ENCODE data around the gene KCNK4. TPM values are rescaled to one million over a fixed set of nuclear protein-coding genes. Genes with fewer than 3 reads are reported as not detected.

The KCNK4 gene
- total RNA-seq, 1 donor from 2014 or later = 0.52 TPM

DNA sequence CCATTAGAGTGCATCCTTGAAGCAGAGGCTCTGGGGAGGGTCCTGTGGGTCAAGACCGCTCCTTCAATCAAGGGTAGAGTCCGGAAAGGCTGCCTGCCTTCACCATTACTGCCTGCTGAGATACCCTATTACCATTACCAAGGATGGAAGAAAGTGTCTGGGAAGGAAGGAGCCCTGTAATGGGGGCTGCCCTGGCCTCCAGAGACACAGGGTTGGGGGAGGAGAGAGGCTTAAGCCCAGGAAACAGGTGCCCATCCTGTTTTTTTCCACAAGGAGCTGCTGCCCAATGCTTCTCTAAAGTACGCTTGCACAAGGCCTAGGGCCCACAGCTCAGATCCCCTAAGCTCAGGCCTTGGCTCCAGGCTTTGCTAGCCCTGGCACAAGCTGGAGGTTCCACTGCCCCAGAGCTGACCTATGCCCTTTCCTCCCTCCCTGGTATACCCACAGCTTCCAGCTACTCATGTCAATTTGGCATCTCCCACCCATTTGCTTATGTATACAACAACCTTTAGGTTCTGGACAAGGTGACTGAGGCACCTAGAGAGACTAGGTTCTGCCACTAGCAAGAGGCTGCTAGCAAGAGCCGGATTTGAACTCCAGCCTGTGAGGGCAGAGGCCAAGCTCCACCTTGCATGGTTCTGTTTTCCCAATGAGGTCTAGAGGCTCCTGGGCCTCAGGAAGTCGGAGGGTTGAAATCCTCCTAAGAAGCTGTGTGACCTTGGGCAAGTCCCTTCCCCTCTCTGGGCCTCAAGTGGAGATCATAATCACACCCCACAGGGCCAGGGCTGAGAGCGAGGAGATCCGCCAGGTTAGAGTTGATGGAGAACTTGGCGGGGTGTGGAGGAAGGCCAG is 41.3 kb upstream of the KCNK4 start:
- Histone ChIP-seq H3K4me1 (ENCODE audit: insufficient read depth, low read length) (peaks cover 27% of the 10 kb centered on the region), H3K9ac (ENCODE audit: low read length) (no peak overlapping the region), H3K36me3 (ENCODE audit: insufficient read depth, low read length) (no peaks in the 10 kb centered on the region), H3K27me3 (ENCODE audit: insufficient read depth, low read length) (no peaks in the 10 kb centered on the region), H3K79me2 (ENCODE audit: insufficient read depth, low read length) (peaks cover 45% of the 10 kb centered on the region), H4K20me1 (ENCODE audit: insufficient read depth, low read length) (peaks cover 35% of the 10 kb centered on the region), H3K4me2 (ENCODE audit: low read length) (no peak overlapping the region), H3K27ac (ENCODE audit: low read depth, low read length) (no peak overlapping the region), H3K9me3 (ENCODE audit: insufficient read depth, low read depth, low read length) (no peaks in the 10 kb centered on the region), H3K4me3 (ENCODE audit: insufficient read depth, low read depth, low read length) (no peak overlapping the region), H2AFZ (ENCODE audit: low read depth, low read length) (no peak overlapping the region)
- Mint-ChIP-seq H3K4me3 (ENCODE audit: unreplicated experiment) (peak overlapping the region; percentile 67), H3K36me3 (ENCODE audit: low read depth, unreplicated experiment) (peaks cover 3% of the 10 kb centered on the region), H3K4me1 (ENCODE audit: low read depth, unreplicated experiment) (peaks cover 9% of the 10 kb centered on the region), H3K27me3 (ENCODE audit: low read depth, unreplicated experiment) (no peaks in the 10 kb centered on the region), H3K9me3 (ENCODE audit: unreplicated experiment) (no peaks in the 10 kb centered on the region), H3K27ac (ENCODE audit: unreplicated experiment) (no peak overlapping the region)
- no peak for TF ChIP-seq EZH2 (IDR thresholded peaks at IDR 0.05; ENCODE audit: insufficient read depth, low read length)
- TF ChIP-seq, protein P1, sequence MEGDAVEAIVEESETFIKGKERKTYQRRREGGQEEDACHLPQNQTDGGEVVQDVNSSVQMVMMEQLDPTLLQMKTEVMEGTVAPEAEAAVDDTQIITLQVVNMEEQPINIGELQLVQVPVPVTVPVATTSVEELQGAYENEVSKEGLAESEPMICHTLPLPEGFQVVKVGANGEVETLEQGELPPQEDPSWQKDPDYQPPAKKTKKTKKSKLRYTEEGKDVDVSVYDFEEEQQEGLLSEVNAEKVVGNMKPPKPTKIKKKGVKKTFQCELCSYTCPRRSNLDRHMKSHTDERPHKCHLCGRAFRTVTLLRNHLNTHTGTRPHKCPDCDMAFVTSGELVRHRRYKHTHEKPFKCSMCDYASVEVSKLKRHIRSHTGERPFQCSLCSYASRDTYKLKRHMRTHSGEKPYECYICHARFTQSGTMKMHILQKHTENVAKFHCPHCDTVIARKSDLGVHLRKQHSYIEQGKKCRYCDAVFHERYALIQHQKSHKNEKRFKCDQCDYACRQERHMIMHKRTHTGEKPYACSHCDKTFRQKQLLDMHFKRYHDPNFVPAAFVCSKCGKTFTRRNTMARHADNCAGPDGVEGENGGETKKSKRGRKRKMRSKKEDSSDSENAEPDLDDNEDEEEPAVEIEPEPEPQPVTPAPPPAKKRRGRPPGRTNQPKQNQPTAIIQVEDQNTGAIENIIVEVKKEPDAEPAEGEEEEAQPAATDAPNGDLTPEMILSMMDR (IDR thresholded peaks at IDR 0.05; ENCODE audit: insufficient read depth, low read depth, low read length) = no peak
- FAIRE-seq (no peak), DNase-seq (ENCODE audit: low read depth) (no peak)

- FAIRE-seq = no peak
- TF ChIP-seq EZH2 (IDR thresholded peaks at IDR 0.05; ENCODE audit: insufficient read depth, low read length) = no peak
- TF ChIP-seq, protein P1 (IDR thresholded peaks at IDR 0.05; ENCODE audit: insufficient read depth, low read depth, low read length) = no peak
- DNase-seq (ENCODE audit: low read depth) = no peak
- Histone ChIP-seq H2AFZ (ENCODE audit: low read depth, low read length) (peak overlapping the region; percentile 78), H3K27me3 (ENCODE audit: insufficient read depth, low read length) (no peaks in the 10 kb centered on the region), H3K36me3 (ENCODE audit: insufficient read depth, low read length) (peaks cover 3% of the 10 kb centered on the region), H3K4me3 (ENCODE audit: insufficient read depth, low read depth, low read length) (peak overlapping the region; percentile 58), H3K9me3 (ENCODE audit: insufficient read depth, low read depth, low read length) (no peaks in the 10 kb centered on the region), H3K79me2 (ENCODE audit: insufficient read depth, low read length) (peaks cover 37% of the 10 kb centered on the region), H3K4me2 (ENCODE audit: low read length) (peak overlapping the region; percentile 99), H3K27ac (ENCODE audit: low read depth, low read length) (no peak overlapping the region), H3K9ac (ENCODE audit: low read length) (peak overlapping the region; percentile 88), H4K20me1 (ENCODE audit: insufficient read depth, low read length) (peaks cover 28% of the 10 kb centered on the region), H3K4me1 (ENCODE audit: insufficient read depth, low read length) (peaks cover 22% of the 10 kb centered on the region)
- H3K27me3 Mint-ChIP-seq (ENCODE audit: low read depth, unreplicated experiment) = no peaks in the 10 kb centered on the region
- H3K4me3 Mint-ChIP-seq (ENCODE audit: unreplicated experiment) = peak overlapping the region; percentile 88
- peaks cover 9% of the 10 kb centered on the region for H3K4me1 Mint-ChIP-seq (ENCODE audit: low read depth, unreplicated experiment)
- H3K27ac Mint-ChIP-seq (ENCODE audit: unreplicated experiment) = no peak overlapping the region
- H3K9me3 Mint-ChIP-seq (ENCODE audit: unreplicated experiment) = no peaks in the 10 kb centered on the region
- peaks cover 7% of the 10 kb centered on the region for H3K36me3 Mint-ChIP-seq (ENCODE audit: low read depth, unreplicated experiment)
Observed at GRCh38 chr11:64250415-64251015, 40.6 kb upstream of the KCNK4 start.

Data from astrocyte (in vitro differentiated cells and primary cell).